ENCODE measurements around the gene DPP4. TPM values are rescaled to one million over a fixed set of nuclear protein-coding genes. Genes with fewer than 3 reads are reported as not detected.
A peak's percentile ranks its signal among the peaks of the same experiment; 100 is the strongest.

DPP4 gene
- total and polyA plus RNA-seq, 3 experiments from 2014 or later: 14.6 to 71.7 (median 15.4) TPM

DNA sequence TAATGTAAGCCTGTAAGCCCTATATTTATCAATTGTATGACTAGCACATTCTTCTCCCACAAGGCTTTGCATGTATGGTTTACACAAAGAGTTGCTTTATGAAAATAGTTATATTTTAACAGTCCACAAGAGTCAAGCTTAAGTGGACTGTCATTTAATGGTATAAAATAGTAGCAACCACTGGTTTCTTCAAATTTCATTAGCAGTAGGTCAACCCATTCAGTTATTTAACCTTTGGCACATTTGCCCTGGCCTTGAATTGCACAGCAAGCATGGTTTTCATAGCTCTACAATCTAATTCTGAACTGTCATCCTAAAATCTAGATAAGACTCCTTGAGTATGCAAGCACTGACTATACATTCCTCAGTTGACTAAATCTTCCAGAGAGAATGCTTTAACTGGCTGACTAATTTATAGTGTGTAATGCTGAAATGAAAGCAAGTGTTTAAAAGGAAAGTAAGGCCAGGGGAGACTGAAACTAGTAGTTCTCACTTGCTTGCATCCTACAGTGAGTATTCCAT is 1.8 kb downstream of the DPP4 start:
- DNase-seq: no peak
- Mint-ChIP-seq H3K9me3 (no peaks in the 10 kb centered on the region), H3K27ac (peak overlapping the region in 6 of 8 donors; percentile 31 to 80 (median 72)), H3K36me3 (peaks cover 3 to 8% (median 3%) of the 10 kb centered on the region in 3 donors), H3K4me3 (peak overlapping the region; percentile 89 to 99 (median 96)), H3K27me3 (peaks cover 5 to 11% of the 10 kb centered on the region in 2 donors), H3K4me1 (peaks cover 40 to 74% (median 54%) of the 10 kb centered on the region in 3 donors)
- ChIA-PET CTCF (interaction anchor here (2.0 kb wide), 1 partner anchor 64 kb away, joined by 6 read pairs; no protein-coding TSS in a partner anchor), POLR2A (no interaction called here)
- Histone ChIP-seq H3K4me1 (ENCODE audit: insufficient read depth, low read length) (peaks cover 36% of the 10 kb centered on the region), H3K36me3 (ENCODE audit: insufficient read depth, low read length) (no peaks in the 10 kb centered on the region), H3K4me3 (ENCODE audit: low read length) (peak overlapping the region; percentile 37), H3K27ac (ENCODE audit: low read depth, low read length) (no peak overlapping the region), H3K9me3 (ENCODE audit: low read length) (no peaks in the 10 kb centered on the region), H3K27me3 (ENCODE audit: insufficient read depth, low read length, poor library complexity, severe bottlenecking) (no peaks in the 10 kb centered on the region)

DNA sequence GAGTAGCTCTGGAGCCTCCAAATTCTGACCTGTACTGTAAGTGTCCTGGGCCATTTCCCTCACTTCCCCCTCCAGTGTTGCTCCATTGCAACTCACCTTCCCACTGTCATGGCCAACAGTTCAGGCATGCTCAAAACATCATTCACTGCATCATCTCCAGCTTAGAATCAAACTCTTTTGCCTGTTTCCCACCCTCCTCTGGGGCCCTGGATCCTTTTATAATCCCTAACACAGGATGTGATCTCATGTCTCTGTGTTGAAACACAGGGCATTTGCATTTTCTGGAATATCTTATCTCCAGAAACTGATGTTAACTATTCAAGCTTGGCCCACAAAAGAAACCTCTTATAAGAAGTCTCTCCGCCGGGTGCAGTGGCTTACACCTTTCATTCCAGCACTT is 3.0 kb downstream of the DPP4 start:
- Histone ChIP-seq H3K4me1 (ENCODE audit: insufficient read depth, low read length) (peaks cover 36% of the 10 kb centered on the region), H3K36me3 (ENCODE audit: insufficient read depth, low read length) (no peaks in the 10 kb centered on the region), H3K27me3 (ENCODE audit: insufficient read depth, low read length, poor library complexity, severe bottlenecking) (no peaks in the 10 kb centered on the region), H3K4me3 (ENCODE audit: low read length) (no peak overlapping the region), H3K27ac (ENCODE audit: low read depth, low read length) (no peak overlapping the region), H3K9me3 (ENCODE audit: low read length) (no peaks in the 10 kb centered on the region)
- Mint-ChIP-seq H3K27ac (peak overlapping the region in 7 of 8 donors; percentile 30 to 97 (median 59)), H3K4me3 (peak overlapping the region in 6 of 7 donors; percentile 35 to 98 (median 76)), H3K4me1 (peaks cover 49 to 83% (median 54%) of the 10 kb centered on the region in 3 donors), H3K36me3 (peaks cover 3 to 8% (median 3%) of the 10 kb centered on the region in 3 donors), H3K27me3 (peaks cover 5 to 11% of the 10 kb centered on the region in 2 donors), H3K9me3 (no peaks in the 10 kb centered on the region)
- DNase-seq: no peak
- CTCF ChIA-PET: no interaction called here
- POLR2A ChIA-PET: no interaction called here

DNA sequence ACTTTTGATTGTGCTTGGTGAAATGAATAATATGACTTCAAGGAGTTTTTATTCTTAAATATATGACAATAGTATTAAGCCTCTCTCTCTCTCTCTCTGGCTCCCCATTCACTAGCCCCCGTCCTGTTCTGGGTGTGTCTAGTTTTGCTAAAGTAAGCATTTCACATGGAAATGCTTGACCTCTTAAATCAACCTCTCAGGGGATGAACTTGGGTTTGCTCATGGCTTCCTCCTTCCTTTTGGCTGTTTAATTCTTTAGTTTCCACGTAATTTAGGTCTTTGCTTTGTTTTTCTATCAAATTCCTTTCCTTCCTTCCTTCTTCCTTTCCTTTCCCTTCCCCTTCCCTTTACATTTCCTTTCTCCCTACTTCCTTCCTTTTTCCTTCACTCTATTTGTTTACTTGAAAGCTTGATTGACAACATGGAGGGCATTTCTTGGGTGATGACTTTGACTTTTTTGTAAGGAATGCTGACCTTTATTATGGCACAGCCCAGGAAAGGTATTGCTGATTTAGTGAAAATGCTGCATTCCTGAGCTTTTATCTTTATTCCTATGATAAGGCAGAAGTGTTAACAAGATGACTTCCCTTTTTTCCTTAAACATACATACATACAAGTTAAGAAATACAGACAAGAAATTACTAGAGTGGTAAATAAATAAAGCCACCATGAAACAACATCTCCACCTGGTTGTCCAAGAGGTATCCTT is 3.6 kb downstream of the DPP4 start:
- Histone ChIP-seq H3K36me3 (ENCODE audit: insufficient read depth, low read length) (no peaks in the 10 kb centered on the region), H3K4me3 (ENCODE audit: low read length) (no peak overlapping the region), H3K27ac (ENCODE audit: low read depth, low read length) (no peak overlapping the region), H3K4me1 (ENCODE audit: insufficient read depth, low read length) (peaks cover 36% of the 10 kb centered on the region), H3K9me3 (ENCODE audit: low read length) (no peaks in the 10 kb centered on the region), H3K27me3 (ENCODE audit: insufficient read depth, low read length, poor library complexity, severe bottlenecking) (no peaks in the 10 kb centered on the region)
- ChIA-PET CTCF (no interaction called here), POLR2A (no interaction called here)
- Mint-ChIP-seq H3K27ac (peak overlapping the region in 5 of 8 donors; percentile 21 to 97 (median 66)), H3K27me3 (peaks cover 5 to 11% of the 10 kb centered on the region in 2 donors), H3K4me3 (peak overlapping the region in 5 of 7 donors; percentile 10 to 98 (median 96)), H3K9me3 (no peaks in the 10 kb centered on the region), H3K36me3 (peaks cover 3 to 8% (median 3%) of the 10 kb centered on the region in 3 donors), H3K4me1 (peaks cover 51 to 83% (median 54%) of the 10 kb centered on the region in 3 donors)
- no peak for DNase-seq

DNA sequence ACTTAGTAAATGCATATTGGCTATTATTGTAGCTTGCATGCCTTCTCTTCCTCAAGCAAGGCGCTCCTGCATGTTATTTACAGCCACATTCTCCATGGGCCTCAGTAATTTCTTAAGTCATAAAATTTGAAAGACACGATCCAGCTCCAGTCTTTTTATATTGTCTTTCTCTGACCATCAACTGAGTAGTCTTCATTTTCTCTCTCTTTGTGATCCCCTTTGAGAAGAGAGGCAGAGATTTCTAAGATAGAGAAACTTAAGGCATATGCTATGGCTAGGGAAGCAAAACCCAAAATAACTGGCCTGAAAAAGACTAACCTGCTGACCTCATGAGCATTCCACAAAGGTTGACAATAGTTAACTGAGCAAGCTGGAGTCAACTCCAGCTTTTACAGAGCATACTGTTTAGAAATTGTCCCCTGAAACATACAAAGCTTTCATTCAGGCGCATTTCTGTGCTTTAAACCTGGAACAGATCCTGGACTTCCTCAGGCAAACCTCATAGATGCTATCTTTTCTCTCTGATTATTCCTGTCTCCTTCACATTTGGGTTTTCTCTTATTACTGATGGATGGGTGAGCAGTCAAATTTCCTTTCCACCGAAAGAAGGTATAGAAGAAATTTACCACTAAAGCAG is 4.6 kb downstream of the DPP4 start:
- ChIA-PET POLR2A (no interaction called here), CTCF (no interaction called here)
- Mint-ChIP-seq H3K27ac (peak overlapping the region in 4 of 8 donors; percentile 3 to 75 (median 35)), H3K36me3 (peaks cover 3 to 6% (median 3%) of the 10 kb centered on the region in 3 donors), H3K4me3 (peak overlapping the region in 2 of 7 donors; percentile 27 to 34), H3K9me3 (no peaks in the 10 kb centered on the region), H3K27me3 (peaks cover 3 to 8% of the 10 kb centered on the region in 2 donors), H3K4me1 (peaks cover 52 to 83% (median 53%) of the 10 kb centered on the region in 3 donors)
- Histone ChIP-seq H3K36me3 (ENCODE audit: insufficient read depth, low read length) (no peaks in the 10 kb centered on the region), H3K9me3 (ENCODE audit: low read length) (no peaks in the 10 kb centered on the region), H3K27me3 (ENCODE audit: insufficient read depth, low read length, poor library complexity, severe bottlenecking) (no peaks in the 10 kb centered on the region), H3K4me1 (ENCODE audit: insufficient read depth, low read length) (peaks cover 30% of the 10 kb centered on the region), H3K4me3 (ENCODE audit: low read length) (no peak overlapping the region), H3K27ac (ENCODE audit: low read depth, low read length) (no peak overlapping the region)
- no peak for DNase-seq

DNA sequence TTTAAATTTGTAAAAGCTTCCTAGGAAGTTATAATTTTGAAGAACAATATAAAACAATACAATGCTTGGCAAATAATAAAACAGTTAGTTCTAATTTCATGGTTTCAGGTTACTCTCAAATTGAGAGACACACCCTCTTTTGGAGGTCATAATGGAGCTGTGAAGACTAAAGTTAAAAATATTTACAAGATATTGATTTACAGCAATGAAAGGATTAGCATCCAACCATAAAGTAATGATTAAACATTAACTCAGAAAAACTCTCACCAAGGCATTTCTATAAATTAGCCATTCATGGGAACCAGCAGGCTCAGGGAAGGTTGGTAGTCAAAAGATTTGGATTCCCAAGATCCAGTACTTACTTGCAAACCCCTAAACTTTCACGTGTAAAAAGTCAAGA is 6.4 kb downstream of the DPP4 start:
- Histone ChIP-seq H3K9me3 (ENCODE audit: low read length) (no peaks in the 10 kb centered on the region), H3K27me3 (ENCODE audit: insufficient read depth, low read length, poor library complexity, severe bottlenecking) (no peaks in the 10 kb centered on the region), H3K4me3 (ENCODE audit: low read length) (no peak overlapping the region), H3K27ac (ENCODE audit: low read depth, low read length) (no peak overlapping the region), H3K4me1 (ENCODE audit: insufficient read depth, low read length) (peaks cover 40% of the 10 kb centered on the region), H3K36me3 (ENCODE audit: insufficient read depth, low read length) (no peaks in the 10 kb centered on the region)
- Mint-ChIP-seq H3K4me1 (peaks cover 57 to 89% (median 62%) of the 10 kb centered on the region in 3 donors), H3K36me3 (peaks cover 0 to 3% (median 0%) of the 10 kb centered on the region in 3 donors), H3K27me3 (peaks cover 0 to 2% of the 10 kb centered on the region in 2 donors), H3K4me3 (no peak overlapping the region), H3K9me3 (no peaks in the 10 kb centered on the region), H3K27ac (peak overlapping the region in 4 of 8 donors; percentile 31 to 87 (median 40))
- no peak for DNase-seq
- ChIA-PET POLR2A (no interaction called here), CTCF (no interaction called here)

DNA sequence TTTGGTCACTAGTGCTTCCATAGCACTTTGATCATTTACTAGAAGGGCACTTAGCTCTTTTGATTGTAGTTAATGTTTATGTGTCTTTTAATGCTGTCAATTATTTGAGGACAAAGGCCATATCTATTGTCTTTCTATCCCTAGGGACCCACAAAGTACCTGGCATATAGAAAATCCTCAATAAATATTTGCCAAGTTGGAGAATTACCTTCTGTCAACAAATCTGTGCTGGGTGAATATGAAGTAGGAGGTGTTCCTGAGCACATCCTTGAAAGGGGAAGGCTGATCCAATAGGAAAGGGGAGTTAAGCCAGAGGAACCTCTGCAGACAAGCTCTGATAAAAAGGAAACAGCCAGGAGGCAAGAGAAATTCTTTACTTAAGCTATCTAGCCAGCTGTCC is 8.2 kb downstream of the DPP4 start:
- Histone ChIP-seq H3K9me3 (ENCODE audit: low read length) (no peaks in the 10 kb centered on the region), H3K27me3 (ENCODE audit: insufficient read depth, low read length, poor library complexity, severe bottlenecking) (no peaks in the 10 kb centered on the region), H3K36me3 (ENCODE audit: insufficient read depth, low read length) (no peaks in the 10 kb centered on the region), H3K4me3 (ENCODE audit: low read length) (no peak overlapping the region), H3K27ac (ENCODE audit: low read depth, low read length) (no peak overlapping the region), H3K4me1 (ENCODE audit: insufficient read depth, low read length) (peaks cover 28% of the 10 kb centered on the region)
- no peak for DNase-seq
- Mint-ChIP-seq H3K27me3 (no peaks in the 10 kb centered on the region), H3K9me3 (no peaks in the 10 kb centered on the region), H3K27ac (peak overlapping the region in 5 of 8 donors; percentile 18 to 94 (median 47)), H3K36me3 (no peaks in the 10 kb centered on the region), H3K4me3 (no peak overlapping the region), H3K4me1 (peaks cover 50 to 88% (median 55%) of the 10 kb centered on the region in 3 donors)
- ChIA-PET CTCF (no interaction called here), POLR2A (no interaction called here)

DNA sequence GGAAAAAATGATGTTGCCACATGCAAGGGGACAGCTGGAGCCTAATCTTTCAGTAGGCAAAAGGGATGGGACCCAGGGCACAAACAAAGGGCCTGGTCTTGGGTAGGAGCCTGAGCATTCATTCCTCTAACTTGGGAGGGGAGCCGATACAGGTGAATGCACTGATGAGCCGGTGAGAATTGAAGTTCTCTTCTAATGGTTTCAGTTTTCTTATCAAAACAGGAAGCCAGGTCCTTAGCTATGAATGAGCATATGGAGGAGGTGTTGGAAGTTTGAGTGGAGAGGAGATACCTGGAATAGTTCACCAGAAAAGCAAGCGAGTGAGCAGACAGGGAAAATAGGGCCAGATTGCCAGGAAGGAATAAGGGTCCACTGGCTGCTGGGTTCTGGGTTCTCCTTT is 10.1 kb downstream of the DPP4 start:
- H3K27ac ChIP-seq (ENCODE audit: low read depth, low read length): no peak overlapping the region
- H3K9me3 ChIP-seq (ENCODE audit: low read length): no peaks in the 10 kb centered on the region
- Mint-ChIP-seq H3K27me3 (no peaks in the 10 kb centered on the region), H3K36me3 (no peaks in the 10 kb centered on the region), H3K27ac (peak overlapping the region; percentile 78 to 98 (median 94)), H3K4me3 (peak overlapping the region; percentile 69 to 89 (median 79)), H3K9me3 (no peaks in the 10 kb centered on the region), H3K4me1 (peaks cover 54 to 90% (median 59%) of the 10 kb centered on the region in 3 donors)
- peaks cover 25% of the 10 kb centered on the region for H3K4me1 ChIP-seq (ENCODE audit: insufficient read depth, low read length)
- POLR2A ChIA-PET: no interaction called here
- H3K36me3 ChIP-seq (ENCODE audit: insufficient read depth, low read length): no peaks in the 10 kb centered on the region
- H3K27me3 ChIP-seq (ENCODE audit: insufficient read depth, low read length, poor library complexity, severe bottlenecking): no peaks in the 10 kb centered on the region
- peak overlapping the region; percentile 18 for H3K4me3 ChIP-seq (ENCODE audit: low read length)
- CTCF ChIA-PET: no interaction called here
- DNase-seq: peak in 1 of 5 donors; percentile 17

DNA sequence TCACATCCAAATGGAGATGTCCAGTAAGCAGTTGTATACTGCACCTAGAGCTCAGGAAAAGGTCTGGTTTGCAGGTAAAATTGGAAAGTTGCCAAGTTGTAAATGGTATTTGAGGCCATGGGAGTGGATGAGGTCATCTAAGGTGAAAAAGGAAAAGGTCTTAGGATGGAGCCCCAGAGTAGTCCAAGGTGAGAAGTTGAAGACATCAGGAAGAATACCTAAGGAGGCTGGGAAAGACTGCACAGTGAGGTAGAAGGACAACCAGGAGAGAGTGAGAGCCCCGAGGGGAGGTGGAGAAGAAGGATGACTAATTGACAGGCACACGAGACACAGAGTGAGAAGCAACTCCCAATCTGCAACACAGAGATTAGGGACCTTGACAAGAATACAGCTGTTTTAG is 10.7 kb downstream of the DPP4 start:
- Mint-ChIP-seq H3K4me1 (peaks cover 58 to 91% (median 59%) of the 10 kb centered on the region in 3 donors), H3K27ac (peak overlapping the region; percentile 78 to 98 (median 94)), H3K4me3 (peak overlapping the region; percentile 69 to 89 (median 79)), H3K36me3 (no peaks in the 10 kb centered on the region), H3K9me3 (no peaks in the 10 kb centered on the region), H3K27me3 (no peaks in the 10 kb centered on the region)
- Histone ChIP-seq H3K4me3 (ENCODE audit: low read length) (peak overlapping the region; percentile 18), H3K4me1 (ENCODE audit: insufficient read depth, low read length) (peaks cover 31% of the 10 kb centered on the region), H3K27ac (ENCODE audit: low read depth, low read length) (no peak overlapping the region), H3K27me3 (ENCODE audit: insufficient read depth, low read length, poor library complexity, severe bottlenecking) (no peaks in the 10 kb centered on the region), H3K9me3 (ENCODE audit: low read length) (no peaks in the 10 kb centered on the region), H3K36me3 (ENCODE audit: insufficient read depth, low read length) (no peaks in the 10 kb centered on the region)
- CTCF ChIA-PET: no interaction called here
- DNase-seq: no peak
- POLR2A ChIA-PET: no interaction called here
